Adrenal gland (tissue), 12 donors: Measurements from ENCODE around the gene OPRM1. TPM values are rescaled to one million over a fixed set of nuclear protein-coding genes. Genes with fewer than 3 reads are reported as not detected.

Experiments used
- DNase-seq, 7 donors: peaks; one replicate each; pipeline ENCODE4 v3.0.0-alpha.2; 2019 to 2020
- H3K27ac ChIP-seq, 5 donors: fragments of 200-600 bp; sonication (generic) in 4 of 5; 1 replicate in 3 of 5; 2 replicates in 2 of 5; pipeline versions ENCODE4 v1.5.1 to v1.8.0; 2016 to 2020; ENCODE audit warnings: mild to moderate bottlenecking in 1 of 5
- H3K27me3 ChIP-seq: fragments of 200-600 bp; 2 replicates; pipeline ENCODE4 v1.8.0; 2021
- H3K36me3 ChIP-seq, 2 donors: fragments of 200-600 bp; replicated peaks in 1 of 2; 1 replicate in 1 of 2; 2 replicates in 1 of 2; pipeline versions ENCODE4 v1.5.1 to v1.8.0; 2018 to 2022
- H3K4me1 ChIP-seq, 2 donors: fragments of 200-600 bp; replicated peaks in 1 of 2; 1 replicate in 1 of 2; 2 replicates in 1 of 2; pipeline versions ENCODE4 v1.5.1 to v1.8.0; 2018 to 2021
- H3K4me3 ChIP-seq, 4 donors: fragments of 200-600 bp; sonication (generic) in 3 of 4; one replicate each; pipeline ENCODE4 v1.5.1; 2016 to 2018
- H3K9me3 ChIP-seq, 3 donors: fragments of 200-600 bp; sonication (generic) in 1 of 3; replicated peaks in 1 of 3; 1 replicate in 2 of 3; 2 replicates in 1 of 3; pipeline versions ENCODE4 v1.5.1 to v1.8.0; 2016 to 2021
- POLR2A ChIP-seq, 2 donors: fragments of 450-650 bp; IDR thresholded peaks; one replicate each; pipeline ENCODE4 v1.6.1; 2017; ENCODE audit warnings: antibody characterized with exemption in 2 of 2, mild to moderate bottlenecking in 2 of 2, moderate library complexity in 1 of 2
- WGBS, 4 donors: extraction: QIAGEN DNeasy Blood & Tissue Kit in 2 of 4; methylation state at CpG; one replicate each; pipeline versions ENCODE4 v1.1.5 to v1.1.7; 2013 to 2017; 5-methylcytosine and 5-hydroxymethylcytosine counted together
- intact Hi-C, 2 donors: fragments of 100-400 bp; cut with DNase I; formaldehyde crosslinking; loops; one replicate each; pipeline versions ENCODE4 v1.14.1 to v1.15.0; 2022 to 2023
- polyA plus RNA-seq, 3 donors: library from polyadenylated mRNA; stranded (reverse); fragments of 200-250 nt in 2 of 3; fragments of 350-450 nt in 1 of 3; fragmentation: Illumina TruSeq in 1 of 3; extraction: RNeasy Lipid Tissue Mini Kit (QIAGEN cat#74804) in 1 of 3; gene quantifications; one replicate each; pipeline ENCODE4 v1.2.3, GENCODE V29; 2013 to 2014
- total RNA-seq, 9 donors: library from RNA; depleted of rRNA in 4 of 9; stranded (reverse); fragments of >200 nt in 4 of 9; fragments of 120-200 nt in 1 of 9; fragmentation: NEBNext Ultra II Directional in 1 of 9; extraction: Animal tissue kit (Norgen Biotek cat#: 25700) in 1 of 9; gene quantifications; one replicate each; pipeline versions ENCODE4 v1.1.0 to v1.2.4, GENCODE V29; 2013 to 2023
- TF ChIP-seq, protein P1 (sequence below), 6 experiments: fragments of 450-650 bp in 4 of 6; fragments of 200-600 bp in 2 of 6; sonication (generic) in 1 of 6; IDR thresholded peaks; 1 replicate in 5 of 6; 2 replicates in 1 of 6; pipeline versions ENCODE4 v1.5.1 to v1.8.0; 2016 to 2021; ENCODE audit warnings: antibody characterized with exemption in 6 of 6, mild to moderate bottlenecking in 2 of 6, moderate library complexity in 1 of 6
- donor health status: healthy with polysubstance abuse.
- donor health status: Bipolar disorder and iron deficiency.
- donor health status: DM: yes; HTN: yes; CAD: no.
- donor health status: DM: no; HTN: no; CAD: no.
- donor health status: DM: no; HTN: no; CAD: no.
- donor health status: DM: yes; HTN: yes; CAD: no.

Gene OPRM1
- total and polyA plus RNA-seq, 12 donors, result 0.19 to 3.5 (median 1.0) TPM; not detected in 4

DNA sequence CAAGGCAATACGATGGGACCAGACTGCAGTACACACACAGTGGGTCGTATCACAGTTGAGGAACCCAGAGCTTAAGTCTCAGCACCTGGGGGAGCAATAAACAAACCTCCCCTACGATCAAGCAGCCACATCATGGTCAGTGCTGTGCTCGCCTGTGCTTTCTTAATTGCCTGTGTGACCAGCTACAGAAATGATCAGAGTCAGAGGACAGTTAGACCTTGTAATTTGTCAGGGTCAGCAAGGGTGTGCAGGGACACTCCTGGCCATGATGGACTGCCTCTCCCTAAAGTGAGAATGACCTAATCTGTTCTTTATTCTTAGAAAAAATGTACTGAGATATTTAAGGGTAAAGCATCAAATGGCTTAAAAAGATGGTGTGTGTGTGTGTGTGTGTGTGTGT is 78.4 kb downstream of the OPRM1 start:
- no peak for DNase-seq
- H3K4me3 ChIP-seq, result no peak overlapping the region
- H3K9me3 ChIP-seq, result no peaks in the 10 kb centered on the region
- intact Hi-C loops, result no loop called here
- H3K27ac ChIP-seq, result no peak overlapping the region
- TF ChIP-seq POLR2A (IDR thresholded peaks at IDR 0.05), result no peak
- TF ChIP-seq, protein P1, sequence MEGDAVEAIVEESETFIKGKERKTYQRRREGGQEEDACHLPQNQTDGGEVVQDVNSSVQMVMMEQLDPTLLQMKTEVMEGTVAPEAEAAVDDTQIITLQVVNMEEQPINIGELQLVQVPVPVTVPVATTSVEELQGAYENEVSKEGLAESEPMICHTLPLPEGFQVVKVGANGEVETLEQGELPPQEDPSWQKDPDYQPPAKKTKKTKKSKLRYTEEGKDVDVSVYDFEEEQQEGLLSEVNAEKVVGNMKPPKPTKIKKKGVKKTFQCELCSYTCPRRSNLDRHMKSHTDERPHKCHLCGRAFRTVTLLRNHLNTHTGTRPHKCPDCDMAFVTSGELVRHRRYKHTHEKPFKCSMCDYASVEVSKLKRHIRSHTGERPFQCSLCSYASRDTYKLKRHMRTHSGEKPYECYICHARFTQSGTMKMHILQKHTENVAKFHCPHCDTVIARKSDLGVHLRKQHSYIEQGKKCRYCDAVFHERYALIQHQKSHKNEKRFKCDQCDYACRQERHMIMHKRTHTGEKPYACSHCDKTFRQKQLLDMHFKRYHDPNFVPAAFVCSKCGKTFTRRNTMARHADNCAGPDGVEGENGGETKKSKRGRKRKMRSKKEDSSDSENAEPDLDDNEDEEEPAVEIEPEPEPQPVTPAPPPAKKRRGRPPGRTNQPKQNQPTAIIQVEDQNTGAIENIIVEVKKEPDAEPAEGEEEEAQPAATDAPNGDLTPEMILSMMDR (IDR thresholded peaks at IDR 0.05), result no peak
- H3K27me3 ChIP-seq, result no peaks in the 10 kb centered on the region
- WGBS, 4 donors, result 51 to 59% (median 55%) methylated on average over 4 of the region's 4 CpGs
- H3K4me1 ChIP-seq, result no peaks in the 10 kb centered on the region
- no peaks in the 10 kb centered on the region for H3K36me3 ChIP-seq

DNA sequence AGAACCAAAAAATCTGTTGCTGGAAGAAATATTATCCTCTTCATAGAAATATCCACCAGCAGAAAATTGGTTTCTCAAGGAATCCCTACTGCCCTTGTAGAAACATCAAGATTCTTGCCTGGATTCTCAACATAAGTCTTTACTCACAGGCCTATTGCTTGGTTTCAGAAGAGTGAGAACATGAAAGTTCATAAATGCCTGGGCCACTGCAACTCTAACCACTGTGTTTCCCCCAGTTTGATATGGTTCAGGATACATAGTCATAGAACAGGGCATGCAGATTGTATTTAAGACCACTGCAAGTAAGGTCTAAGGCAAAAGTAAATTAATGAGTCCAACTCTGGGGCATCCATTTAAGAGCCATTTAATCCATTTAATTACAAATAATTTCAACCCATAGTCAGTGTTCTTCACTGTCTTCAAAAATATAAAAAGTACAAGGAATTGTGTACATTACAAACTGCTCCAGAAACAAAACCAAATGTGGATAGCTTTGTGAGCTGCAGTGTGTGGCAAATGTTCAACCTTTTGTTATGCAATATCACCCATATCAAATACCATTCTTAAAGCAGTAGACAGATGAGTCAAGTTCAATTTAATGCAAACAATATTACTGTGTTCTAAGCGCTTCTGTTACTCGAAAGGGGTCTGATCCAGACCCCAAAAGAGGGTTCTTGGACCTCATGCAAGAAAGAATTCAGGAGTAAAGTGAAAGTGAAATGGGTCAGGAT is 83.3 kb downstream of the OPRM1 start:
- Histone ChIP-seq H3K27ac (no peak overlapping the region), H3K4me3 (no peak overlapping the region), H3K36me3 (no peaks in the 10 kb centered on the region), H3K9me3 (no peaks in the 10 kb centered on the region), H3K27me3 (no peaks in the 10 kb centered on the region), H3K4me1 (no peaks in the 10 kb centered on the region)
- intact Hi-C loops, result no loop called here
- DNase-seq, result no peak
- TF ChIP-seq, protein P1 (IDR thresholded peaks at IDR 0.05), result no peak
- no peak for TF ChIP-seq POLR2A (IDR thresholded peaks at IDR 0.05)
- WGBS, 4 donors, result 61 to 77% (median 70%) methylated on average over 2 of the region's 2 CpGs

GRCh38 chr6:154123155-154123956 is 84.3 kb downstream of the OPRM1 start:
- TF ChIP-seq, protein P1 (IDR thresholded peaks at IDR 0.05), result no peak
- no peak for TF ChIP-seq POLR2A (IDR thresholded peaks at IDR 0.05)
- WGBS, 4 donors, result 66 to 70% (median 69%) methylated on average over 8 of the region's 8 CpGs

DNA sequence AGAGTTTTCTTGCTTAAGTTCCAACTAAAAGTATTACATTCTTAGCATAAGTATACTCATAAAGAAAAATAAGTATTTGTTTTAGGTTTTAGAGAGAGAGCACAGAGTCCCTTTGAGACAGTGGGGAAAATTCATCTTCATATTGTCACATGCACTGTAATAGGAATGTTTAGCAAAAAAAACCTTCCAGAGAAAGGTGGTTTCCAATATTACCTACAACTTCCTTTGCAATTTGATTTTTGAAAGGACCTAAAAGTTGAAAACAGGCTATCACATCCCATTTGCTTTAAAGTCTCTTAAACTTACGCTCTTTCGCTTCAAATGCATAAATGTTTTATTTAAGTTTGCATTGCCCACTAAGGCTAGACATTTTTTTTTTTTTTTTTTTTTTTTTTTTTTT is 86.4 kb downstream of the OPRM1 start:
- 71 to 98% (median 82%) methylated on average over 2 of the region's 2 CpGs for WGBS, 4 donors
- no peak for DNase-seq
- Histone ChIP-seq H3K27me3 (no peaks in the 10 kb centered on the region), H3K9me3 (no peaks in the 10 kb centered on the region), H3K4me3 (no peak overlapping the region), H3K36me3 (no peaks in the 10 kb centered on the region), H3K4me1 (no peaks in the 10 kb centered on the region), H3K27ac (no peak overlapping the region)
- intact Hi-C loops, result no loop called here
- TF ChIP-seq POLR2A (IDR thresholded peaks at IDR 0.05), result no peak
- TF ChIP-seq, protein P1 (IDR thresholded peaks at IDR 0.05), result no peak

More at GRCh38 chr6:154123155-154123956, 84.3 kb downstream of the OPRM1 start:
- no peak for DNase-seq
- intact Hi-C loops, result no loop called here
- no peaks in the 10 kb centered on the region for H3K4me1 ChIP-seq
- no peak overlapping the region for H3K27ac ChIP-seq
- no peaks in the 10 kb centered on the region for H3K36me3 ChIP-seq
- H3K27me3 ChIP-seq, result no peaks in the 10 kb centered on the region
- H3K4me3 ChIP-seq, result no peak overlapping the region
- no peaks in the 10 kb centered on the region for H3K9me3 ChIP-seq
